Measurements from ENCODE around the gene FCSK. TPM values are rescaled to one million over a fixed set of nuclear protein-coding genes. Genes with fewer than 3 reads are reported as not detected.
"Not testable (repeated sequence)": the region's sequence is repeated elsewhere in the genome, so short reads cannot be mapped to it uniquely, and the experiment has no call there.

Gene FCSK
- total and polyA plus RNA-seq, 2 experiments from 2014 or later, result 2.2 to 6.1 TPM

DNA sequence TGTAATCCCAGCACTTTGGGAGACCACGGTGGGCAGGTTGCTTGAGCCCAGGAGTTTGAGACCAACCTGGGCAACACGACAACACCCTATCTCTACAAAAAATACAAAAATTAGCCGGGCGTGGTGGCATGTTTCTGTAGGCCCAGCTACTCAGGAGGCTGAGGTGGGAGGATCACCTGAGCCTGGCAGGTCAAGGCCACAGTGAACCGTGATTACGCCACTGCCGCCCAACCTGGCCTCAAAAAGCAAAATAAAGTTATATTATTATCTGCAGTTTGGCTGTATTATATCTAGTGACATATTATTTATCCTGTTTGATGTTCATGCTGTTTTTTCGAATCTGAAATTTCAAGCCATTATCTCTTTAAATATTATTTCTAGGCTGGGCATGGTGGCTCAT, 42.0 kb upstream of the FCSK start:
- H2AFZ ChIP-seq, result no peak overlapping the region
- no peaks in the 10 kb centered on the region for H3K27me3 ChIP-seq (replicated peaks; ENCODE audit: insufficient read depth)
- no peak overlapping the region for H3K9ac ChIP-seq
- H3F3A ChIP-seq (ENCODE audit: insufficient read depth), result no peaks in the 10 kb centered on the region
- peaks cover 56% of the 10 kb centered on the region for H3K79me2 ChIP-seq (ENCODE audit: insufficient read depth)
- no peak for TF ChIP-seq EZH2 (IDR thresholded peaks at IDR 0.05; ENCODE audit: insufficient read depth, poor library complexity, severe bottlenecking)
- TF ChIP-seq EZH2phosphoT487 (IDR thresholded peaks at IDR 0.05; ENCODE audit: insufficient read depth, low read depth), result no peak
- WGBS, 2 experiments (ENCODE audit: low coverage in 1 of 2, low lambda C conversion rate in 2 of 2, missing lambda C conversion rate in 2 of 2), result 89 to 95% methylated on average over 8 of the region's 8 CpGs
- H3K4me2 ChIP-seq (ENCODE audit: unreplicated experiment), result no peak overlapping the region
- H3K36me3 ChIP-seq (ENCODE audit: low read depth), result no peaks in the 10 kb centered on the region
- H3K4me1 ChIP-seq (ENCODE audit: insufficient read depth), result no peaks in the 10 kb centered on the region
- no peaks in the 10 kb centered on the region for H4K20me1 ChIP-seq (ENCODE audit: insufficient read depth)
- no peak overlapping the region for H3K4me3 ChIP-seq
- H3K9me3 ChIP-seq (ENCODE audit: low read depth), result no peaks in the 10 kb centered on the region
- H3K27ac ChIP-seq, result no peak overlapping the region
- no peak for DNase-seq
- H3K9me2 ChIP-seq (ENCODE audit: insufficient read depth), result no peaks in the 10 kb centered on the region
- in situ Hi-C loops (cut with MboI), result no loop called here

DNA sequence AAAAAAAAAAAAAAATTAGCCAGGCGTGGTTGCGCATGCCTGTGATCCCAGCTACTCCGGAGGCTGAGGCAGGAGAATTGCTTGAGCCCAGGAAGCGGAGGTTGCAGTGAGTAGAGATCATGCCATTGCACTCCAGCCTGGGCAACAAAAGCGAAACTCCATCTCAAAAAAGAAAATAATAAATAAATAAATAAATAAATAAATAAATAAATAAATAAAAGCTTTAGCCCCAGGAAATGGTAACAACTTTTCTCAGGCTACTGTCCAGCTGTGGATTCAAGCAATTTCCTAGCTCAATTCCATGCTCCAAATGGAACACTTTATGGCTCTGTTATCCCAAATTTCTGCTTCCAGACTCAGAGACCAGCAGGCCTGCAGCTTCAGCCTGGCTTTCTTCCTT, 40.8 kb upstream of the FCSK start:
- H3K27me3 ChIP-seq (replicated peaks; ENCODE audit: insufficient read depth); in situ Hi-C loops (cut with MboI); H3K36me3 ChIP-seq (ENCODE audit: low read depth); H3K4me2 ChIP-seq (ENCODE audit: unreplicated experiment); H3K4me3 ChIP-seq; H2AFZ ChIP-seq; H4K20me1 ChIP-seq (ENCODE audit: insufficient read depth); H3K27ac ChIP-seq; H3K4me1 ChIP-seq (ENCODE audit: insufficient read depth); DNase-seq; H3K9me2 ChIP-seq (ENCODE audit: insufficient read depth); H3K9ac ChIP-seq; H3F3A ChIP-seq (ENCODE audit: insufficient read depth); H3K9me3 ChIP-seq (ENCODE audit: low read depth): not testable (repeated sequence)
- 96 to 97% methylated on average over 5 of the region's 5 CpGs for WGBS, 2 experiments (ENCODE audit: low coverage in 1 of 2, low lambda C conversion rate in 2 of 2, missing lambda C conversion rate in 2 of 2)
- H3K79me2 ChIP-seq (ENCODE audit: insufficient read depth), result peaks cover 59% of the 10 kb centered on the region

DNA sequence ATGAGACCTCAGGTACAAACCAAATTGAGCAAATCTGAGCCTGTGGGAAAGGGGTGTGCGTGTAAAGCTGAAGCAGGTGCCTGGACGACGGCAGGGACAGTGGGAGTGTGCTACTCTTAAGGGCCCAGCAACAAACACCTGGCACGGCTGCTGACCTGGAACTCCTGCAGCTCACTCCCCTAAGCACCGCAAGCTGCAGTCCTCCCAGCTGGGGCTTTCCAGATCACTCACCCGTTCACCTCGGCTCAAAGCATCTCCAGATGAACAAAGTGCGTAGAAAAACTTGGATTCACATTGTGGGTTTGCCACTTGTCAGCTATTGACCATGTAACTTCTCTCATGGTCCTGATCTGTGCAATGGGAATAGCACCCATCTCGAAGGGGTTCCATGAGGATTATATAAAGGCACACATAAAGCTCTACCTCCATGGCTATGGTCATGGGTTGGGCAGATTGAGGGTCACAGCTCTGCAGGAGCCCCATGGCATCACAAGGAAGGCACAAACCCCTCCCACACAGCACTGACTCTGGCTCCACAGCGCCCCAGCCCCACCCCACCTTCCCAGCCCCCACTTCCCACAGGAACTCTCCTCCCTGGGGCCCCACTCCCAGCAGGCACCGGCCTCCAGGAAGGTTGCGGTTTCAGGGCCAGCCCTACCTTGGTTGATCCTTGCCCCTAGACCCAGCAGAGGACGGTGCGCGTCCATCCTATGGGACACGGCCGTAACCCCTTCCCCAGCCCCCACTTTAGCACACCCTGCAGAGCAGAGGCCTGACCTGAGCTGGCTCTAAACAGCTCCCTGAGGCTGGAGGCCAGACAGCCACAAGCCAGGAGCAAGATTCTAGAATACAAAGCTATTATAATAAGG, 37.4 kb upstream of the FCSK start:
- peaks cover 93% of the 10 kb centered on the region for H3K79me2 ChIP-seq (ENCODE audit: insufficient read depth)
- no peaks in the 10 kb centered on the region for H3K27me3 ChIP-seq (replicated peaks; ENCODE audit: insufficient read depth)
- H4K20me1 ChIP-seq (ENCODE audit: insufficient read depth), result no peaks in the 10 kb centered on the region; the same call in 1 of the 2 replicates
- H2AFZ ChIP-seq, result no peak overlapping the region
- no peak overlapping the region for H3K4me3 ChIP-seq
- in situ Hi-C loops (cut with MboI), result no loop called here
- no peaks in the 10 kb centered on the region for H3K9me2 ChIP-seq (ENCODE audit: insufficient read depth)
- no peak overlapping the region for H3K4me2 ChIP-seq (ENCODE audit: unreplicated experiment)
- H3K4me1 ChIP-seq (ENCODE audit: insufficient read depth), result no peaks in the 10 kb centered on the region
- H3K9me3 ChIP-seq (ENCODE audit: low read depth), result no peaks in the 10 kb centered on the region
- TF ChIP-seq EZH2 (IDR thresholded peaks at IDR 0.05; ENCODE audit: insufficient read depth, poor library complexity, severe bottlenecking), result no peak
- no peak for TF ChIP-seq EZH2phosphoT487 (IDR thresholded peaks at IDR 0.05; ENCODE audit: insufficient read depth, low read depth)
- H3F3A ChIP-seq (ENCODE audit: insufficient read depth), result no peaks in the 10 kb centered on the region
- H3K27ac ChIP-seq, result no peak overlapping the region
- no peaks in the 10 kb centered on the region for H3K36me3 ChIP-seq (ENCODE audit: low read depth)
- 89 to 93% methylated on average over 13 to 17 of the region's 17 CpGs for WGBS, 2 experiments (ENCODE audit: low coverage in 1 of 2, low lambda C conversion rate in 2 of 2, missing lambda C conversion rate in 2 of 2)
- H3K9ac ChIP-seq, result no peak overlapping the region
- DNase-seq, result no peak

DNA sequence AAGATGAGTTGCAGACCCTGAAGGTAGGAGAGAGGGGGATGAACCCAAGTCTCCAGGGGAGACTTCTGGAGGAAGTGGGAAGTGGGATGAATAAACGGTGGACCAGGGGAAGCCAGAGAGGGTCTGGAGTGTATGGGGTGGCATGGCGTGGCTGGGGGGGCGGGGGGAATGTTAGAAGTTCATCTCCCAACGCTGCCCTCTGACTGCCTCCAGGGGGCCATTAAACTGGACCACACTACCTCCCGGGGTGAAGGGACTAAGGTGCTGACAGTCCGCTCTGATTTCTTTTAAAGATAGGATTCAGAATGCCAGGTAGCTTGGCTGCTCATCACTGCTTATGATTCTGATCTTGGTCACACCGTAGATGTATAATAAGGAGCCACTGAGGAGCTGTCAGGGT, 36.7 kb upstream of the FCSK start:
- Histone ChIP-seq H3K27ac (no peak overlapping the region), H3K4me2 (ENCODE audit: unreplicated experiment) (no peak overlapping the region), H3K27me3 (replicated peaks; ENCODE audit: insufficient read depth) (no peaks in the 10 kb centered on the region), H3K9ac (no peak overlapping the region), H3K9me2 (ENCODE audit: insufficient read depth) (no peaks in the 10 kb centered on the region), H3F3A (ENCODE audit: insufficient read depth) (no peaks in the 10 kb centered on the region), H3K9me3 (ENCODE audit: low read depth) (no peaks in the 10 kb centered on the region), H3K4me3 (no peak overlapping the region), H3K4me1 (ENCODE audit: insufficient read depth) (no peaks in the 10 kb centered on the region), H4K20me1 (ENCODE audit: insufficient read depth) (no peaks in the 10 kb centered on the region; the same call in 1 of the 2 replicates), H2AFZ (no peak overlapping the region), H3K36me3 (ENCODE audit: low read depth) (no peaks in the 10 kb centered on the region), H3K79me2 (ENCODE audit: insufficient read depth) (peaks cover 94% of the 10 kb centered on the region)
- in situ Hi-C loops (cut with MboI), result no loop called here
- 85 to 97% methylated on average over 2 to 7 of the region's 7 CpGs for WGBS, 2 experiments (ENCODE audit: low coverage in 1 of 2, low lambda C conversion rate in 2 of 2, missing lambda C conversion rate in 2 of 2)
- DNase-seq, result no peak
- no peak for TF ChIP-seq EZH2phosphoT487 (IDR thresholded peaks at IDR 0.05; ENCODE audit: insufficient read depth, low read depth)
- no peak for TF ChIP-seq EZH2 (IDR thresholded peaks at IDR 0.05; ENCODE audit: insufficient read depth, poor library complexity, severe bottlenecking)
